ENCODE data around the gene TNFRSF12A. TPM values are rescaled to one million over a fixed set of nuclear protein-coding genes. Genes with fewer than 3 reads are reported as not detected.

Gene TNFRSF12A
- total and polyA plus RNA-seq, 2 of the 4 experiments (the other 2 are of a cell fraction) = 103 to 304 TPM

- Histone ChIP-seq H2BK5ac (ENCODE audit: low read depth, low read length, poor library complexity, severe bottlenecking) (peak overlapping the region; percentile 27), H3K56ac (ENCODE audit: extremely low read depth, insufficient read depth, low read length) (no peak overlapping the region), H2BK120ac (ENCODE audit: low read depth, low read length) (no peak overlapping the region), H4K5ac (ENCODE audit: low read depth, low read length) (peak overlapping the region; percentile 5; the same call in 1 of the 2 replicates), H2BK20ac (ENCODE audit: low read depth, low read length) (no peak overlapping the region), H2AFZ (replicated peaks; ENCODE audit: low read length, poor library complexity) (peak overlapping the region; percentile 100), H3K79me1 (ENCODE audit: low read depth in 1 of 2, low read length in 2 of 2) (peaks cover 0 to 16% of the 10 kb centered on the region in 2 experiments; a peak in 1 of 4 replicates), H3K4me3 (ENCODE audit: insufficient read depth, low read depth, low read length) (peak overlapping the region; percentile 75), H3K23ac (ENCODE audit: low read depth, low read length) (peak overlapping the region; percentile 87), H2BK15ac (ENCODE audit: low read depth, low read length) (no peak overlapping the region), H3K27ac (ENCODE audit: insufficient read depth, low read length) (peak overlapping the region; percentile 59; the same call in 1 of the 2 replicates), H3K27me3 (ENCODE audit: control insufficient read depth, insufficient read depth, low read length) (no peaks in the 10 kb centered on the region), H3K14ac (replicated peaks; ENCODE audit: low read depth, low read length) (peak overlapping the region; percentile 97), H4K8ac (ENCODE audit: low read depth in 2 of 2, low read length in 2 of 2) (peak overlapping the region; percentile 96 to 100; a peak in 3 of 4 replicates), H3K4ac (ENCODE audit: low read depth, low read length) (peak overlapping the region; percentile 90), H4K91ac (ENCODE audit: insufficient read depth, low read depth, low read length) (peak overlapping the region; percentile 65; the same call in 1 of the 2 replicates), H3K9me3 (ENCODE audit: control insufficient read depth, insufficient read depth, low read length) (no peaks in the 10 kb centered on the region), H4K20me1 (ENCODE audit: insufficient read depth, low read length) (no peaks in the 10 kb centered on the region; the same call in 1 of the 2 replicates), H3K4me2 (ENCODE audit: low read depth, low read length) (peak overlapping the region; percentile 86), H3K9me1 (ENCODE audit: insufficient read depth, low read length) (peaks cover 10% of the 10 kb centered on the region), H3K18ac (ENCODE audit: low read depth, low read length) (no peak overlapping the region), H2AK9ac (replicated peaks; ENCODE audit: low read depth, low read length, poor library complexity) (peak overlapping the region; percentile 65), H2AK5ac (ENCODE audit: low read depth, low read length) (peak overlapping the region; percentile 56), H3K36me3 (ENCODE audit: control insufficient read depth, insufficient read depth, low read length) (no peaks in the 10 kb centered on the region), H3K4me1 (ENCODE audit: control insufficient read depth, insufficient read depth, low read length) (peaks cover 5% of the 10 kb centered on the region), H3K9ac (ENCODE audit: low read depth, low read length) (peak overlapping the region; percentile 66)
- in situ Hi-C loops (cut with MboI; ENCODE audit: low sequenced_read_pairs) = no loop called here
- intact Hi-C loops (cut with micrococcal nuclease) = loop anchor here (1.0 to 2.0 kb wide), 4 partner anchors 48 to 108 kb away; no protein-coding TSS in a partner anchor
- no TSS peak for BruUV-seq (replicated peaks)
- ChIA-PET POLR2A (ENCODE audit: unreplicated experiment) (interaction anchor here (0.9 kb wide), 1 partner anchor 39 kb away, joined by 12 read pairs; the partner anchor contains the start of gene TNFRSF12A), CTCF (interaction anchor here (0.5 to 2.2 kb wide), 9 partner anchors 11 to 113 kb away, joined by 3 to 9 read pairs (median 4); partner anchors contain the start of gene ZNF213)
- dilution Hi-C loops (cut with HindIII; ENCODE audit: low sequenced_read_pairs, unreplicated experiment) = no loop called here
- 20% methylated on average over 17 of the region's 77 CpGs; no CpG with 5 or more reads in 1 of the 2 experiments for WGBS, 2 experiments (ENCODE audit: extremely low coverage in 2 of 2, insufficient read length in 1 of 2)
- DNase-seq = no peak
- no peak for TF ChIP-seq NFE2L2 (IDR thresholded peaks at IDR 0.05; ENCODE audit: low read depth, low read length)
- no peak for TF ChIP-seq SMC3 (IDR thresholded peaks at IDR 0.05; ENCODE audit: low read depth, low read length)
- no peak for TF ChIP-seq ELK1 (IDR thresholded peaks at IDR 0.05; ENCODE audit: borderline replicate concordance, low read depth, low read length)
- TF ChIP-seq FOS (IDR thresholded peaks at IDR 0.05; ENCODE audit: low read depth, low read length) = no peak
- TF ChIP-seq MAFK (IDR thresholded peaks at IDR 0.05; ENCODE audit: low read depth, low read length) = no peak
- no peak for TF ChIP-seq RFX5 (IDR thresholded peaks at IDR 0.05; ENCODE audit: low read depth, low read length)
- TF ChIP-seq MAZ (IDR thresholded peaks at IDR 0.05; ENCODE audit: borderline replicate concordance, low read depth, low read length) = peak; percentile 11; the same call in 1 of the 2 replicates
- TF ChIP-seq RAD21 (IDR thresholded peaks at IDR 0.05; ENCODE audit: low read length) = no peak
- no peak for TF ChIP-seq RCOR1 (IDR thresholded peaks at IDR 0.05; ENCODE audit: insufficient replicate concordance, low read length)
- ATAC-seq (ENCODE audit: low read depth) = peak; percentile 15
These were observed 38.2 kb downstream of the TNFRSF12A start for GRCh38 chr16:3058139-3059030.

All from IMR-90 (cell line).